Measurements from ENCODE around the gene NNMT. TPM values are rescaled to one million over a fixed set of nuclear protein-coding genes. Genes with fewer than 3 reads are reported as not detected.

The NNMT gene
- total RNA-seq, 1 donor from 2014 or later = 0.54 TPM

- H3K9me3 Mint-ChIP-seq = no peaks in the 10 kb centered on the region
- TF ChIP-seq CTCF (IDR thresholded peaks at IDR 0.05; ENCODE audit: unreplicated experiment) = no peak
- DNase-seq (ENCODE audit: low spot score in 2 of 2, unreplicated experiment in 2 of 2) = no peak
- peaks cover 35% of the 10 kb centered on the region for H3K27me3 Mint-ChIP-seq (ENCODE audit: low read depth)
- H3K4me1 Mint-ChIP-seq = peaks cover 9% of the 10 kb centered on the region
- H3K27ac Mint-ChIP-seq = no peak overlapping the region
- H3K4me3 Mint-ChIP-seq = no peak overlapping the region
- H3K36me3 Mint-ChIP-seq = no peaks in the 10 kb centered on the region
Observed at GRCh38 chr11:114260077-114260476, 36.1 kb upstream of the NNMT start.

GRCh38 chr11:114260483-114260882, 35.7 kb upstream of the NNMT start:
- no peaks in the 10 kb centered on the region for H3K9me3 Mint-ChIP-seq
- H3K36me3 Mint-ChIP-seq = no peaks in the 10 kb centered on the region
- H3K4me3 Mint-ChIP-seq = no peak overlapping the region
- no peak for TF ChIP-seq CTCF (IDR thresholded peaks at IDR 0.05; ENCODE audit: unreplicated experiment)
- peaks cover 34% of the 10 kb centered on the region for H3K27me3 Mint-ChIP-seq (ENCODE audit: low read depth)
- no peak for DNase-seq (ENCODE audit: low spot score in 2 of 2, unreplicated experiment in 2 of 2)
- H3K27ac Mint-ChIP-seq = no peak overlapping the region
- H3K4me1 Mint-ChIP-seq = peaks cover 9% of the 10 kb centered on the region

GRCh38 chr11:114261791-114262190, 34.4 kb upstream of the NNMT start:
- no peak for TF ChIP-seq CTCF (IDR thresholded peaks at IDR 0.05; ENCODE audit: unreplicated experiment)
- no peak overlapping the region for H3K27ac Mint-ChIP-seq
- DNase-seq (ENCODE audit: low spot score in 2 of 2, unreplicated experiment in 2 of 2) = no peak
- H3K27me3 Mint-ChIP-seq (ENCODE audit: low read depth) = peaks cover 27% of the 10 kb centered on the region
- no peaks in the 10 kb centered on the region for H3K9me3 Mint-ChIP-seq
- H3K4me3 Mint-ChIP-seq = no peak overlapping the region
- H3K4me1 Mint-ChIP-seq = peaks cover 9% of the 10 kb centered on the region
- no peaks in the 10 kb centered on the region for H3K36me3 Mint-ChIP-seq

- H3K4me1 Mint-ChIP-seq = peaks cover 3% of the 10 kb centered on the region
- no peak for DNase-seq (ENCODE audit: low spot score in 2 of 2, unreplicated experiment in 2 of 2)
- H3K27me3 Mint-ChIP-seq (ENCODE audit: low read depth) = peaks cover 22% of the 10 kb centered on the region
- H3K4me3 Mint-ChIP-seq = no peak overlapping the region
- H3K27ac Mint-ChIP-seq = no peak overlapping the region
- peak; percentile 49 for TF ChIP-seq CTCF (IDR thresholded peaks at IDR 0.05; ENCODE audit: unreplicated experiment)
- H3K9me3 Mint-ChIP-seq = no peaks in the 10 kb centered on the region
- H3K36me3 Mint-ChIP-seq = no peaks in the 10 kb centered on the region
Observed at GRCh38 chr11:114262681-114263512, 33.3 kb upstream of the NNMT start.

GRCh38 chr11:114263513-114264170, 32.6 kb upstream of the NNMT start:
- DNase-seq (ENCODE audit: low spot score in 2 of 2, unreplicated experiment in 2 of 2) = no peak
- peaks cover 19% of the 10 kb centered on the region for H3K27me3 Mint-ChIP-seq (ENCODE audit: low read depth)
- H3K27ac Mint-ChIP-seq = no peak overlapping the region
- no peaks in the 10 kb centered on the region for H3K9me3 Mint-ChIP-seq
- H3K36me3 Mint-ChIP-seq = no peaks in the 10 kb centered on the region
- TF ChIP-seq CTCF (IDR thresholded peaks at IDR 0.05; ENCODE audit: unreplicated experiment) = no peak
- no peak overlapping the region for H3K4me3 Mint-ChIP-seq
- H3K4me1 Mint-ChIP-seq = peaks cover 3% of the 10 kb centered on the region
